ENCODE results near the gene PARP15.

PARP15 gene

DNA sequence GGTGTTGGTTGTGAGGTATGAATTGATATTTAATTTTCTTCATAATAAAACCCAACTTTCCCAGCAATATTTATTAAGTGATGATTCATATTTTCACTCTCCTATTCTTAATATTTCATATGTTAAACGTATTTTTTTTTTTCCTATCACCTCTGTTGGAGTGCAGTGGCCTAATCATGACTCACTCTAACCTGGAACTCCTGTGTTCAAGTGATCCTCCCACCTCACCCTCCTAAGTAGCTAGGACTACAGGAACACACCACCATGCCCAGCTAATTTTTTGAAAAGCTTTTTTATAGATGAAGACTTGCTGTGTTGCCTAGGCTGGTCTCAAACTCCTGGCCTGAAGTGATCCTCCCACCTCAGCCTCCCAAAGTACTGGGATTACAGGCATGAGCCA lies 8.6 kb downstream of the PARP15 start:
- no peak overlapping the region for H3K4me3 ChIP-seq (ENCODE audit: low read depth, low read length)

DNA sequence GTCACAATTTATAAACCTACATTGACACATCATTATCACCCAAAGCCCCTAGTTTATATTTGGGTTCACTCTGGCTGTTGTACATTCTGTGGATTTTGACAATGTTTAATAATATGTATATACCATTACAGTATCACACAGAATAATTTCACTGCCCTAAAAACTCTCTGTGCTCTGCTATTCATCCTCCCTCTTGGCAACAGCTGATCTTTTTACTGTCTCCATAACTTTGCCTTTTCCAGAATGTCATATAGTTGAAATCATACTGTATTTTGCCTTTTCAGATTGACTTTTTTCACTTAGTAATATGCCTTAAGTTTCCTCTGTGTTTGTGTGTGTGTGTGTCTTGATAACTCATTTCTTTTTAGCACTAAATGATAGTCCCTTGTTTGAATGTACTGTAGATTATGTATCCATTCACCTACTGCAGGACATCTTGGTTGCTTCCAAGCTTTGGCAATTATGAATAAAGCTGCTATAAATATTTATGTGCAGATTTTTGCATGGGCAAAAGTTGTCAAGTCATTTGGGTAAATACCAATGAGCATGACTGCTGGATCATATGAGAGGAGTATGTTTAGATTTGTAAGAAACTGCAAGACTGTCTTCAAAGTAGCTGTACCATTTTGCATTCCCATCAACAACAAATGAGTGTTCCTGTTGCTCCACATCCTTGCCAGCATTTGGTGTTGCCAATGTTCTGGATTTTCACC lies 9.5 kb downstream of the PARP15 start:
- Histone ChIP-seq H3K27me3 (replicated peaks) (no peaks in the 10 kb centered on the region), H3K27ac (no peak overlapping the region), H3K36me3 (replicated peaks) (no peaks in the 10 kb centered on the region), H3K4me3 (ENCODE audit: low read depth, low read length) (no peak overlapping the region)
- TF ChIP-seq, protein P1, sequence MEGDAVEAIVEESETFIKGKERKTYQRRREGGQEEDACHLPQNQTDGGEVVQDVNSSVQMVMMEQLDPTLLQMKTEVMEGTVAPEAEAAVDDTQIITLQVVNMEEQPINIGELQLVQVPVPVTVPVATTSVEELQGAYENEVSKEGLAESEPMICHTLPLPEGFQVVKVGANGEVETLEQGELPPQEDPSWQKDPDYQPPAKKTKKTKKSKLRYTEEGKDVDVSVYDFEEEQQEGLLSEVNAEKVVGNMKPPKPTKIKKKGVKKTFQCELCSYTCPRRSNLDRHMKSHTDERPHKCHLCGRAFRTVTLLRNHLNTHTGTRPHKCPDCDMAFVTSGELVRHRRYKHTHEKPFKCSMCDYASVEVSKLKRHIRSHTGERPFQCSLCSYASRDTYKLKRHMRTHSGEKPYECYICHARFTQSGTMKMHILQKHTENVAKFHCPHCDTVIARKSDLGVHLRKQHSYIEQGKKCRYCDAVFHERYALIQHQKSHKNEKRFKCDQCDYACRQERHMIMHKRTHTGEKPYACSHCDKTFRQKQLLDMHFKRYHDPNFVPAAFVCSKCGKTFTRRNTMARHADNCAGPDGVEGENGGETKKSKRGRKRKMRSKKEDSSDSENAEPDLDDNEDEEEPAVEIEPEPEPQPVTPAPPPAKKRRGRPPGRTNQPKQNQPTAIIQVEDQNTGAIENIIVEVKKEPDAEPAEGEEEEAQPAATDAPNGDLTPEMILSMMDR (IDR thresholded peaks at IDR 0.05; ENCODE audit: low read depth, low read length, missing control alignments) = no peak
- DNase-seq = no peak
- in situ Hi-C loops (cut with HindIII; ENCODE audit: low pct_ligation_motif_present, low sequenced_read_pairs) = no loop called here

More for the DNA sequence above, 8.6 kb downstream of the PARP15 start:
- no peak for DNase-seq
- in situ Hi-C loops (cut with HindIII; ENCODE audit: low pct_ligation_motif_present, low sequenced_read_pairs) = no loop called here
- TF ChIP-seq, protein P1 (IDR thresholded peaks at IDR 0.05; ENCODE audit: low read depth, low read length, missing control alignments) = no peak
- H3K36me3 ChIP-seq (replicated peaks) = no peaks in the 10 kb centered on the region
- no peak overlapping the region for H3K27ac ChIP-seq
- H3K27me3 ChIP-seq (replicated peaks) = no peaks in the 10 kb centered on the region

DNA sequence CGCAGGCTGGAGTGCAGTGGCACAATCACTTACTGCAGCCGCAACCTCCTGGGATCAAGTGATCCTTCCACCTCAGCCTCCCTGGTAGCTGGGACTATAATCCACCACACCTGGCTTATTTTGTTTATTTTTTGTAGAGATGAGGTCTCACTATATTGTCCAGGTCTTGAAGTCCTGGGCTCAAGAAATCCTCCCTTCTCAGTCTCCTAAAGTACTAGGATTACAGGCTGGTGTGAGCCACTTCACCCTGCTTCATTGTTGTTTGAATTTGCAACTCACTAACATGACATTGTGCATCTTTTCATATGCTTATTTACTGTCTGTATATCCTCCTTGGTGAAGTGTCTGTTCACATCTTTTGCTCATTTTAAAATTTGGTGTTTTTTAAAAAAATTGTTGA lies 10.1 kb downstream of the PARP15 start:
- Histone ChIP-seq H3K4me3 (ENCODE audit: low read depth, low read length) (no peak overlapping the region), H3K36me3 (replicated peaks) (no peaks in the 10 kb centered on the region), H3K27me3 (replicated peaks) (no peaks in the 10 kb centered on the region), H3K27ac (no peak overlapping the region)
- TF ChIP-seq, protein P1 (IDR thresholded peaks at IDR 0.05; ENCODE audit: low read depth, low read length, missing control alignments) = no peak
- in situ Hi-C loops (cut with HindIII; ENCODE audit: low pct_ligation_motif_present, low sequenced_read_pairs) = no loop called here
- no peak for DNase-seq

DNA sequence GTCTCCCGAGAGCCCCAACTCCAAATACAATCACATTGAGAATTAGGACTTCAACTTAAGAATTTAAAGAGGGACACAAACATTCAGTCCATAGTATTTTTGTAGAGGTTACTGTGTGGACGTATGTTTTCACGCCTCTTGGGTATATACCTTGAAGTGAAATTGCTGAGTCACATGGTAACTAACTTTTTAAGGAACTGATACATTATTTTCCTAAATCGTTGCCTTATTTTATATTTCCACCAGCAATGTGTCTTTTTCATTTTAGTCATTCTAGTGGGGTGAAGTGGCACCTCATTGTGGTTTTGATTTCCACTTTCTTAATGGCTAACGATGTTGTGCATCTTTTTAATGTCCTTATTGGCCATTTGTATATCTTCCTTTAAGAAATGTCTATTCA lies 11.8 kb downstream of the PARP15 start:
- H3K4me3 ChIP-seq (ENCODE audit: low read depth, low read length) = no peak overlapping the region
- DNase-seq = no peak
- peaks cover 1% of the 10 kb centered on the region for H3K27me3 ChIP-seq (replicated peaks)
- H3K27ac ChIP-seq = no peak overlapping the region
- no peaks in the 10 kb centered on the region for H3K36me3 ChIP-seq (replicated peaks)
- TF ChIP-seq, protein P1 (IDR thresholded peaks at IDR 0.05; ENCODE audit: low read depth, low read length, missing control alignments) = no peak
- in situ Hi-C loops (cut with HindIII; ENCODE audit: low pct_ligation_motif_present, low sequenced_read_pairs) = no loop called here

DNA sequence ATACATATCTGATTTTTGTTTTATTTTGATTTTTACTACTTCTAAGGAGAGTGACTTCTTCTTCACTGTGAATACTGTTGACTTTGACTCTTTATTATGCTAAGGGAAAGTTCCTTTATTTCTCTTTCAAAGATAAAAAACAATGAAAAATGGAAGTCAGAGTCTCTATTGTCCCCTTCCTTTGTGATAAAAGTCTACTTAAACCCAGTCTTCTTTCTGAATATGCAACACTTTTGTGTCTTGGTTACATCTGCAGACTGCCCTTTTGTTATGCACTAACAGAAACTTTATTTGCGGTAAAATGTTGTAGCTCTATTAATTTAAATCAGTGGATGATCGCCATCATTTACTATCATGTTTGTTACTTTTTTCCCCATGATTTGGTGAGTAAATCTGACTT lies 13.2 kb downstream of the PARP15 start:
- TF ChIP-seq, protein P1 (IDR thresholded peaks at IDR 0.05; ENCODE audit: low read depth, low read length, missing control alignments) = no peak
- Histone ChIP-seq H3K27me3 (replicated peaks) (peaks cover 1% of the 10 kb centered on the region), H3K36me3 (replicated peaks) (no peaks in the 10 kb centered on the region), H3K4me3 (ENCODE audit: low read depth, low read length) (no peak overlapping the region), H3K27ac (no peak overlapping the region)
- in situ Hi-C loops (cut with HindIII; ENCODE audit: low pct_ligation_motif_present, low sequenced_read_pairs) = no loop called here
- no peak for DNase-seq

DNA sequence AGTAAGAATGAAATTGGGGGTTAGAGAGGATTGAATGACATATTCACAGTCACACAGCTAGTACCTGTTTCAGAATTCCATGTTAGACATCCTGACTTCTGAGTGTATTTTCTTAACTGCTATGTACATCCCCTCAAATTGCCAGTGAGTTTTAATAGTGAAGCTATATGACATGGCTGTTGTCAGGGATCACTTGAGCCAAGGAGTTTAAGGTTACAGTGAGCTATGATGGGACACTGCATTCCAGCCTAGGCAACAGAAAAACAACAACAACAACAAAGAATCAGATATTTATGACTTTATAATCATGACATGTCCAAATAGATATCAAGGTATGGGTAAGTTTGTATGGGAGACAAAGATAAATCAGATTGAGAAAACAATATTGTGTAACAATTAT lies 16.6 kb downstream of the PARP15 start:
- no peak overlapping the region for H3K4me3 ChIP-seq (ENCODE audit: low read depth, low read length)
- no peak for DNase-seq
- H3K27me3 ChIP-seq (replicated peaks) = peaks cover 1% of the 10 kb centered on the region
- no peak overlapping the region for H3K27ac ChIP-seq
- TF ChIP-seq, protein P1 (IDR thresholded peaks at IDR 0.05; ENCODE audit: low read depth, low read length, missing control alignments) = no peak
- no peaks in the 10 kb centered on the region for H3K36me3 ChIP-seq (replicated peaks)
- in situ Hi-C loops (cut with HindIII; ENCODE audit: low pct_ligation_motif_present, low sequenced_read_pairs) = no loop called here

Data from brain microvascular endothelial cell (primary cell).